Skin of body (tissue), 2 donors: ENCODE data around the gene VPS37B. TPM values are rescaled to one million over a fixed set of nuclear protein-coding genes. Genes with fewer than 3 reads are reported as not detected.
A peak's percentile ranks its signal among the peaks of the same experiment; 100 is the strongest.
"Not testable (repeated sequence)": the region's sequence is repeated elsewhere in the genome, so short reads cannot be mapped to it uniquely, and the experiment has no call there.

Source experiments
- DNase-seq: peaks from one replicate; lab custom pipeline; 2025; lab: John Stamatoyannopoulos, UW
- total RNA-seq: library from RNA; depleted of rRNA; stranded (reverse); fragments of >200 nt; gene quantifications from one replicate; pipeline ENCODE4 v1.2.3, GENCODE V29; 2014

Gene VPS37B, protein sequence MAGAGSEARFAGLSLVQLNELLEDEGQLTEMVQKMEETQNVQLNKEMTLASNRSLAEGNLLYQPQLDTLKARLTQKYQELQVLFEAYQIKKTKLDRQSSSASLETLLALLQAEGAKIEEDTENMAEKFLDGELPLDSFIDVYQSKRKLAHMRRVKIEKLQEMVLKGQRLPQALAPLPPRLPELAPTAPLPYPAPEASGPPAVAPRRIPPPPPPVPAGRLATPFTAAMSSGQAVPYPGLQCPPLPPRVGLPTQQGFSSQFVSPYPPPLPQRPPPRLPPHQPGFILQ
- total RNA-seq = 22.7 TPM

DNA sequence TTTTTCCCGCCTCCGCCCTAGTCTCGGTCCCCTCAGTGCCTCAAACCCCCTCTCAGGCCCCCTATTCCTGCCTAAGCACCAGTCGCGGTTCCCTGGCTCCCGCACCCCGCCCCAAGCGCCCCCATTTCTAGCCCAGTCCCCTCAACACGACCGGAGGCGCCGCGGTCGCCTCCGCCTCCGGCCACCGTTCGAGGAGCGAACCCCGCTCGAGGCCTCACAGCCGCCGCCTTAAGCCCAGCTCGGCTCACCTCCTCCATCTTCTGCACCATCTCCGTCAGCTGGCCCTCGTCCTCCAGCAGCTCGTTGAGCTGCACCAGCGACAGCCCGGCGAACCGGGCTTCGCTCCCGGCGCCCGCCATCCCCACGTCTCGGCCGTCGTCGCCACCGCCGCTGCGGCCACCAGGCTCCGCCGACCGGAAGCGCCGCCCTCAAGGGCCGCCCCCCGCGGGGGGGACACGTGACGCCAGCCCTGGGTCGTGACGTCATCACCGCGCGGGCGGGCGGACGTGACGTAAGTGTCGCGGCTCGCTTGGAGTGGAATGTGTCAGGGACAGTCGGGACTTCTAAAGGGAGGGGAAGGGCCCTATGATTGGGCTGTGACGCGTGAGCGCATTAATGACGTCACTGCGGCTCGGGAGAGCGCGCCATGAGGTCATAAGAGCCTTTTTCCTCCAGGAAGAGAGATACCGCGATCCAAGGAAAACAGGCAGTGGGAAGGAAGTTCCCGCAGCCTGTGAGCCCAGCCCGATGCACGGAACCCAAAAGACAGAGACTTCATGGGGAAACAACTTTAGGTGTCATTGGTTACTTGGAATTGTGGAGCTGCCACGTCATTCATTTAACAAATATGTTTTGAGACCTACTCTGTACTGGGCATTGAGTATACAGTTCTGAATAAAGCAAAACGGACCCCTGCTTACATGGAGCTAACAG lies at the start of gene VPS37B:
TSS of gene VPS37B (minus strand) at position 421 of the 933 bp plus-strand sequence. CDS start at position 359, 62 bp downstream.
- peak; percentile 76 for DNase-seq

DNA sequence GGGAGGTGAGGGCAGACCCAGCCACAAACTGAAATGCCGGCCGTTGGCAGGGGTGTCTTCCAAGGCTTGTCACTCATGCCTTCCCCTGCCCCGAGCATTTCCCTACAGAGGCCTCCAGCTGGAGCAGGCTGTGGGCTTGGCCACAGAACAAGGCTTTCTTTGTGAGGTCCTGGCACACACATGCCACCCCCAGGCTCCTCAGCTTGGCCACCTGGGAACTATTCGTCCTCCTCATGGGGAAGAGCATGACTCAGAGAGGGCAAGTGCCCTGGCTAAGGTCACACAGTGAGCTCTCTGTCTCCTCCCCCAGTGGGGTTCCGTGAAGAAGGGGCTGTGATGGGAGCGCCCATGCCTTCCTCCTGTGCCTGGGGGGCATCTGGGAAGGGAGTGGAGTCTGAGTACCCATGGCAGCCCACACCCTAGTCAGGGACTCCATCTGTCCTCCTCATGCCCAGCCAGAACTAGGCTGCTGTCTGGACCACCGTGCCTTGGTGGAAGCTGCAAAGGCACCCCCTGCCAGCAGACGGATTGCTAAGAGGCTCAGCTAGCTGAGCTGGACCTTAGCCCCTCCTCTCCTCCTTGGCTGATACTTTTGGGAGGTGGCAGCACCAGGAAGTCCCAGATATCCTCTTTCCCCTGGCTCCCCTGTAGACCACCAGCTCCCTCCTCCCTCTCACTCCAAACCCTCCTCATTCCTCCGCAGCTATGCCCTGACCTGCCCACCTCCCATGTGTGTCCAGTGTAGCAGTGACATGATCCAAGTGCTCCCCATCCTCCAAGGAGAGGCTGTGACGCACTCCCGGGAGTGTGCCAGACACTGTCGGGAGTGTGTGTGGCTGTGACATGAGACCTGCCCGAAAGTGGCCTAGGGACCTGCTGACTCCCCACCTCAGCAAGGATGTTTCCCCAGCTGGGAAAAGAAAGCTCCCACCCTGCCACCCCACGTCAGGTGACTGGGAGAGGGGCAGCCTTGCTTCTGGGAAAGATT lies 49.0 kb upstream of the VPS37B start:
- DNase-seq = no peak

GRCh38 chr12:122943196-122943595 lies 47.3 kb upstream of the VPS37B start:
- no peak for DNase-seq

- no peak for DNase-seq
Measured at GRCh38 chr12:122942637-122943036, 46.7 kb upstream of the VPS37B start.

DNA sequence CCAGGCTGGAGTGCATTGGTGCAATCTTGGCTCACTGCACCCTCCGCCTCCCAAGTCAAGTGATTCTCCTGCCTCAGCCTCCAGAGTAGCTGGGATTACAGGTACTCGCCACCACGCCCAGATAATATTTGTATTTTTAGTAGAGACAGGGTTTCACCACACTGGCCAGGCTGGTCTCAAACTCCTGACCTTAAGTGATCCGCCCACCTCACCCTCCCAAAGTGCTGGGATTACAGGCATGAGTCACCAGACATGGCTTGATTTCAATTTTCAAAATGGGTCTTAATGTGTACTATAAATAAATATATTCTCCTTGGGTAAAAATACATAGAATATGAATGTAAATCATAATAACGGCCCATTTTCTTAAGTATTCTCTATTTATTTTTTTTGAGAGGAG lies 45.4 kb upstream of the VPS37B start:
- not testable (repeated sequence) for DNase-seq

DNA sequence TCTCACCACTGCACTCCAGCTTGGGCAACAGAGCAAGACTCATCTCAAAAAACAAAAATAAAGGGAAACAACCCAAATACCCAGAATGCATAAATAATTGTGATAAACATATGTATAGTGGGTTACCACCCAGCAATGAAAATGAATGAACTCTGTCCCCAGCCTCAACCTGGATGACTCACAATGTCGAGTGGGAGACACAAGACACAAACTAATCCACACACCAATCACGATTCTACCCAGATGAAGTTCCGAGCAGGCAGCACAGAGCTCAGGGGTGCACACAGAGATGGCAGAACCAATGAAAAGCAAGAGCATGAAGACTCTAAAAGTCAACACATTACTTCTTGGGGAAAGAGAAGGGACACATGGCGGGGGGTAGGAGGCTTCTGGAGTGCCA lies 43.2 kb upstream of the VPS37B start:
- DNase-seq = no peak

DNA sequence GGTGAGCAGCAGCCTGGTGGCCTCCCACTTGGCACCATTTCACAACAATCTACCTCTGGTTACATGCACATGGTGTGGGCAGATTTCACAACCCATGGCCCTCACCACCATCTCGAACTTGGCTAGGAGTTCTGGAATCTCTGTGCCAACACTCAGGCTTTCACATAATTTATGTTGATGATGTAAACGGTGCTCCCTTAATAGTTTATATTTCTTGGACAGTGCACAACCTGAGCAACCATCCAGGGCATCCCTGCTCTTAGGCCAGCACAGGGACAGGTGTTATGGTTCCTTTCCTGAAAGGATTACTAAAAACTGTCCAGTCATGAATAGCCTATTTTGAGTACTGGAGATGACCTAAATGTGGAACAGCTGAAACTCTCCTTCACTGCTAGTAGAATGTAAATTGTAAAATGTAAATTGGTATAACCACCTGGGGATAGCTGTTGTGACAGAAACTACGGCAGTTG lies 41.7 kb upstream of the VPS37B start:
- DNase-seq = no peak

DNA sequence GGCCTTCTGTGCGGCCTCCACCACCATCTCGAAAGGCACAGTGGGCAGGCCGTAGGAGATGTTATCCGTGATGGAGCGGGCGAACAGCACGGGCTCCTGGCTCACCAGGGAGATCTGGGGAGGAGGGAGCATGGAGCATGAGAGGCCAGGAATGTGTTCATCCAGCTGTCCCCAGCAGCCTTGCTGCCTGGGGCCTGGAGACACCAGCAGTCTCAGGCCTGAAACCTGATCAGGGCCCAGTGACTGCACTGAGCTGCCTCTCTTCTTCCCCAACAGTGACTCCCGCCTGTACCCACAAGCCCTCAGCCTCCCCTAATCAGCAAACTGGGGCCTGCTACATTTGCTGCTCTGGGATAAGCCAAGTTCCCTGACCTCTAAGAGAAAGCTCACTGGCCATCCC lies 39.4 kb upstream of the VPS37B start:
- DNase-seq = no peak

DNA sequence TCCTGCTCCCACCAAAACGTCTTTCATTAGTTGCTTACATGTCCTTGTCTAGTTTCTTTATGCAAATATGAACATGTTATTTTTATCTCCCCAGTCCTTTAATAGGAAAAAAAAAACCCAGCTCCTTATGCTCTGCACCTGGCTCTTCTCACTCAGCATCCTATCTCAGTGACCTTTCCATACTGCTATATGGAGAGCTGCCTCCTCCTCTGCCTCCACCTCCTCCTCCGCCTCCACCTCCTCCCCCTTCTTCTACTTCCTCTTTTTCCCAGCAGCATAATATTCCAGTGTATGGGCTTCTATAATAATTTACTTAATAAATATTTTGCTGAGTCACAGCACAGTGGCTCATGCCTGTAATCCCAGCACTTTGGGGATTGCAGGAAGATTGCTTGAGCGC lies 38.8 kb upstream of the VPS37B start:
- DNase-seq = no peak

DNA sequence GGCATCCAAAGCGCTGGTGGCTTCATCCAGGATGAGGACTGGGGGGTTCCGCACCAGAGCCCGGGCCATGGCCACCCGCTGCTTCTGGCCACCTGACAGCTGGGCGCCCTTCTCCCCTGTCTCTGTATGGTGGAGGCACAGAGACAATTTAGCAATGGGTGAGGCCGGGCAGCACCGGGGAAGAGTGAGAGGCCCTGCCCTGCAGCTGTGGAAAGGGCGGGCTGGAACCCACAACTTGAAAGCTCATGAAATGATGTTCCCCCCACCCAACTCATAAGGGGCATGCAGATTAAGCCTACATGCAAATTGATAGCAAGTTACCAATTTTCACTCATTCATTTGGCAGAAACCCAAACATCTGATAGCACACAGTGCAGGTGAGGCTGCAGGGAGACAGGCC lies 36.3 kb upstream of the VPS37B start:
- no peak for DNase-seq

DNA sequence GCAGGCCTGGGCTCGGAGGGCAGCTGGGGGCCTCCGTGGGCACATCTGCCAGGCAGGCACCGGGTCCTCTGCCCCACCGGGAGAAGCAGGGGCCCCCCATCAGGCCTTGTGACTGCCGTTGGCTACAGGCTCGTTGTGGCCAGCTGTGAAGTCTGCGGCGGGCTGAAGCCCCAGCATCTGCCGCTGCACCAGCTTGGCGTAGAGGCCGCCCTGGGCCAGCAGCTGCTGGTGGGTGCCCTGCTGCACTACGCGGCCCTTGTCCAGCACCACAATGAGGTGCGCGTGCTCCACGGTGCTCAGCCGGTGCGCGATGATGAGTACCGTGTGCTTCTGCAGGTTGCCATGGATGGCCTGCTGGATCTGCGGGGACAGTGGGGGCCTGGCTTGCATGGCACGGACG lies 33.9 kb upstream of the VPS37B start:
- DNase-seq = no peak

- DNase-seq = no peak
Measured at GRCh38 chr12:122929148-122929538, 33.2 kb upstream of the VPS37B start.

DNA sequence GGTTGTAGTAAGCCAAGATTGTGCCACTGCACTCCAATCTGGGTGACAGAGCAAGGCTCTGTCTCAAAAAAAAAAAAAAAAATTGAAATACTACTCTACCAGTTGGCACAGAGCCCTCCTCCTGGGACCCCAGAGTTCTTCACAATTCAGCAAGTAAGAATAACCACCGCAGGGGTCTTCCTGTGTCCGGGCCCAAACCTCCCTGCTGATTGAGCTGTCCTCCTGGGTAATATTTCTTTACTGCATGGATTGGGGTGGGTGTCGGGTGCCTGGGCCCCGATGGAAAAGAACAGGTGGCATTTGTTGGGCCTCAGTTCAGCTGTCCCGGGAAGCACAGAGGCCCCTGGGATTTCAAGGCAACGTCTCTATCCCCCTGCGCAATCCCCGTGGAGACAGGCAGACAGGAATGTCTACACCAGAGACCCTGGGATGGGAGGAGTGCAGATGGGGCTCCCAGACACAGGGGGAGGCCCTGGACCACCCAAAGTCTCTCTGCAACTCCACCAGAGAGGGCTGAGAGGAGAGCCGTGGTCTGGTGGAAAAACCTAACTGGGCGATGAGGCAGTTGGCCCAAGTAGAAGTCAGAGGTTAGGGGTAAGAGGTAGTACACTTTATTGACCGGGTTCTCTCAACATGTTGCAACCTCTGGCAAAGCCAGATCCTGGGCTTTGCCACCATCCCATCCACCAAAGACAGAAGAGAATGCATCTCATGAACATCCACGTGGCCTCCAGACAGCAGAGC lies 32.7 kb upstream of the VPS37B start:
- no peak for DNase-seq

DNA sequence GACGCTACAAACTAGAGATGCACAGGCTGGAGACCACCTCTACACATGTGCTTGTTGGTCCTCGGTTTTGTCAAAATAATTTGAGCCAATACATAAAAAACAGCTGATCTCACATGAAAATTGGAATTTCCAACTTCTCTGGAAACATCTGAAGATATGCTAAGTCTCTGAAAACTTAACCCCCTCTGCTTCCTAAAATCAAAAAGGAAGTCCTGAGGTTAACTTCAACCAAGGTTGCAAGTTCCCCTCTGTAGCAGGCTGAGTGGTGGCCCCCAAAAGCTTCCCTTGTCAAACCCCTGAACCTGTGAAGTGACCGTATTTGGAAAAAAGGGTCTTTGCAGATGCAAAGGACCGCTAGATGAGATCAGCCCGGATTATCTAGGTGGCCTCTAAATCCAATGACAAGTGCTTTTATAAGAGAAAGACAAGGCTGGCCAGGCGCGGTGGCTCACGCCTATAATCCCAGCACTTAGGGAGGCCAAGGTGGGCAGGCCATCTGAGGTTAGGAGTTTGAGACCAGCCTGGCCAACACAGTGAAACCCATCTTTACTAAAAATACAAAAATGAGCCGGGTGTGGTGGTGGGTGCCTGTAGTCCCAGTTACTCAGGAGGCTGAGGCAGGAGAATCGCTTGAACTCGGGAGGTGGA lies 32.0 kb upstream of the VPS37B start:
- DNase-seq = no peak

GRCh38 chr12:122921917-122922316 lies 26.0 kb upstream of the VPS37B start:
- DNase-seq = no peak

- no peak for DNase-seq
Measured at GRCh38 chr12:122920687-122921086, 24.8 kb upstream of the VPS37B start.

GRCh38 chr12:122918827-122919226 lies 22.9 kb upstream of the VPS37B start:
- DNase-seq = no peak

DNA sequence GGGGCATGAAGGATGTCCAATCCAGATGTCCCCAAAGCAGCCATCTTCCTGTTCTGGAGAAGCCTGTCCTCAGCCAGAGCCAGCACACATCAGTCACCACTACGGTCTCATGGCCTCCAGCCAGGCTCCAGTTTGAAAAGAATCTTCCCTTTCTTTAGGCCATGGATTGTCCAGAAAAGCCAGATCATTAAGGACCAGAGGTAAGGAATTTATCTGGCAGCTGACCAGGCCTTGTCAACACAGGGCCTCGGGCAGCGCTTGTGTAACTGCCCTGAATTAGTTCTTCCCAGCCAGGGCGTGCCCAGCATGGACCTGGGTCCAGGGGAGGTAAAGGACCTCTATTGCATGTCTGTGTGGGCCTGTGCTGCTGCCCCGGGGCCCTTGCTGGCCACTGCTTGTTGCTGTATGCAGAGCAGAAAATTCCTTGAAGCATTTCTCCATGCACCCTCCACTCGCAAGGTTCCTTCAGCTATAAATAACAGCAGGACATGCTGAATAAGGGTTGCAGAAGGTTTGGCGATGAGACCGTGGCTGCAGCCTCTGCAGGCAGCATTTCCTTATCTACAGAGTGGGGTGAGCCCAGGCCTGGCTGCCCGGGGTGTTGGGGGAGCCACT lies 21.7 kb upstream of the VPS37B start:
- no peak for DNase-seq

- DNase-seq = no peak
Measured at GRCh38 chr12:122909442-122910288, 13.7 kb upstream of the VPS37B start.
